SW 1271 (cell line): ENCODE data around the gene SIL1.

Source experiments
- DNase-seq, 2 experiments: peaks; one replicate each; lab custom pipeline; 2025; lab: John Stamatoyannopoulos, UW

The SIL1 gene

GRCh38 chr5:138980441-138980840, 217.7 kb downstream of the SIL1 start:
- DNase-seq: no peak

- DNase-seq: no peak
Observed at GRCh38 chr5:138979684-138980280, 218.4 kb downstream of the SIL1 start.

GRCh38 chr5:138978581-138978980, 219.6 kb downstream of the SIL1 start:
- no peak for DNase-seq

GRCh38 chr5:138978080-138978479, 220.1 kb downstream of the SIL1 start:
- DNase-seq: no peak

GRCh38 chr5:138975098-138975847, 222.9 kb downstream of the SIL1 start:
- no peak for DNase-seq

GRCh38 chr5:138974227-138975063, 223.7 kb downstream of the SIL1 start:
- DNase-seq: no peak

- no peak for DNase-seq
Observed at GRCh38 chr5:138972836-138973235, 225.3 kb downstream of the SIL1 start.

- DNase-seq: no peak
Observed at GRCh38 chr5:138972230-138972629, 225.9 kb downstream of the SIL1 start.

GRCh38 chr5:138969323-138970002, 228.7 kb downstream of the SIL1 start:
- no peak for DNase-seq

GRCh38 chr5:138968601-138969000, 229.6 kb downstream of the SIL1 start:
- DNase-seq: no peak

- DNase-seq: no peak
Observed at GRCh38 chr5:138967791-138968448, 230.2 kb downstream of the SIL1 start.

- DNase-seq: no peak
Observed at GRCh38 chr5:138966236-138966985, 231.8 kb downstream of the SIL1 start.

- no peak for DNase-seq
Observed at GRCh38 chr5:138965626-138966025, 232.5 kb downstream of the SIL1 start.

GRCh38 chr5:138964647-138965201, 233.4 kb downstream of the SIL1 start:
- no peak for DNase-seq

- DNase-seq: no peak
Observed at GRCh38 chr5:138963763-138964371, 234.3 kb downstream of the SIL1 start.

GRCh38 chr5:138962614-138963370, 235.4 kb downstream of the SIL1 start:
- DNase-seq: no peak

GRCh38 chr5:138961729-138962128, 236.4 kb downstream of the SIL1 start:
- DNase-seq: no peak

GRCh38 chr5:138961221-138961620, 236.9 kb downstream of the SIL1 start:
- no peak for DNase-seq

- DNase-seq: no peak
Observed at GRCh38 chr5:138960145-138960692, 237.9 kb downstream of the SIL1 start.
